K562 (cell line): ENCODE data around the gene TRAF5. TPM values are rescaled to one million over a fixed set of nuclear protein-coding genes. Genes with fewer than 3 reads are reported as not detected.
A peak's percentile ranks its signal among the peaks of the same experiment; 100 is the strongest.

Experiments
- ATF7 ChIP-seq: fragments of 450-650 bp; IDR thresholded peaks from 2 replicates; pipeline ENCODE4 v1.7.1; 2014; ENCODE audit warnings: mild to moderate bottlenecking, moderate library complexity
- CEBPB ChIP-seq: fragments of 450-650 bp; IDR thresholded peaks from 2 replicates; pipeline ENCODE4 v1.6.1; 2016; ENCODE audit warnings: missing genetic modification characterization, missing compliant biosample characterization
- CHD1 ChIP-seq: fragments of 200-600 bp; sonication (generic); IDR thresholded peaks from one replicate; pipeline ENCODE4 v1.6.1; 2012; ENCODE audit warnings: mild to moderate bottlenecking, moderate library complexity, low read length, inconsistent platforms
- ELK1 ChIP-seq: sonication (generic); formaldehyde crosslinking; IDR thresholded peaks from 2 replicates; pipeline ENCODE4 v1.8.1; 2022; ENCODE audit warnings: missing genetic modification reagents
- GTF2E2 ChIP-seq: fragments of 200-800 bp; sonication (Bioruptor generic); IDR thresholded peaks from 2 replicates; pipeline ENCODE4 v1.6.1; 2016; ENCODE audit warnings: missing genetic modification characterization, missing compliant biosample characterization
- KDM1A ChIP-seq, 2 experiments: fragments of 450-650 bp; IDR thresholded peaks; 2 replicates each; pipeline ENCODE4 v1.6.1; 2016; ENCODE audit warnings: mild to moderate bottlenecking in 2 of 2
- PTRF ChIP-seq: fragments of 450-650 bp; IDR thresholded peaks from 2 replicates; pipeline ENCODE4 v1.6.1; 2016; ENCODE audit warnings: mild to moderate bottlenecking, missing genetic modification characterization, missing compliant biosample characterization
- RAD51 ChIP-seq: fragments of 450-650 bp; IDR thresholded peaks from 2 replicates; pipeline ENCODE4 v1.7.1; 2016; ENCODE audit warnings: low read depth, mild to moderate bottlenecking, borderline replicate concordance
- REST ChIP-seq, 2 experiments: fragments of 450-650 bp; formaldehyde crosslinking in 1 of 2; IDR thresholded peaks; 2 replicates each; pipeline versions ENCODE4 v1.4.0 to v1.6.1; 2014 to 2020; ENCODE audit warnings: mild to moderate bottlenecking in 2 of 2, borderline replicate concordance in 1 of 2, low read depth in 1 of 2
- SNAPC5 ChIP-seq: fragments of 250-450 bp; sonication (Bioruptor Pico); IDR thresholded peaks from 2 replicates; pipeline ENCODE4 v1.8.0; 2021; ENCODE audit warnings: moderate library complexity, mild to moderate bottlenecking, inconsistent platforms
- TAF1 ChIP-seq: IDR thresholded peaks from 2 replicates; pipeline ENCODE4 v1.6.1; 2011; ENCODE audit warnings: mild to moderate bottlenecking, low read length, moderate library complexity; ENCODE audit not compliant: insufficient read depth, control insufficient read depth, severe bottlenecking; ENCODE audit errors: extremely low read depth
- VEZF1 ChIP-seq: fragments of 200-800 bp; sonication (Bioruptor generic); IDR thresholded peaks from 2 replicates; pipeline ENCODE4 v1.6.1; 2017; ENCODE audit warnings: missing genetic modification characterization, missing compliant biosample characterization
- ZKSCAN1 ChIP-seq: fragments of 150-350 bp; IDR thresholded peaks from 2 replicates; pipeline ENCODE4 v1.6.1; 2016; ENCODE audit warnings: low read depth, low read length
- polyA plus RNA-seq, 8 experiments: library from polyadenylated mRNA; depleted of rRNA in 4 of 8; stranded (reverse) in 5 of 8; unstranded in 3 of 8; fragments of >200 nt; fragmentation: Nextera tagmentation in 2 of 8; fragmentation: Illumina TruSeq in 1 of 8; extraction: Ambion mirVana in 2 of 8; extraction: Trizol in 1 of 8; gene quantifications; 2 replicates each; pipeline versions ENCODE4 v1.2.1 to v1.2.3, GENCODE V29; 2011 to 2014; ENCODE audit warnings: inconsistent platforms in 1 of 8, missing spikeins in 1 of 8
- total RNA-seq, 7 experiments: library from RNA; depleted of rRNA in 6 of 7; stranded (reverse); fragments of >200 nt in 6 of 7; fragmentation: Illumina TruSeq in 2 of 7; extraction: Trizol in 2 of 7; gene quantifications; 2 replicates each; pipeline versions ENCODE4 v1.2.1 to v1.2.3, GENCODE V29; 2011 to 2021; ENCODE audit warnings: low replicate concordance in 1 of 7

The TRAF5 gene
- total and polyA plus RNA-seq, 9 of the 15 experiments (the other 6 are each of a cell fraction or from before 2014, with no cell fraction given): 2.0 to 9.3 (median 5.3) TPM

GRCh38 chr1:211411639-211412038 is 85.0 kb downstream of the TRAF5 start (continued):
- TF ChIP-seq REST (IDR thresholded peaks at IDR 0.05; ENCODE audit: borderline replicate concordance): no peak
- no peak for TF ChIP-seq REST (CRISPR knock-in tag; IDR thresholded peaks at IDR 0.05; ENCODE audit: low read depth)
- TF ChIP-seq GTF2E2 (tag): no peak
- TF ChIP-seq CHD1: no peak
- no peak for TF ChIP-seq RAD51
- no peak for TF ChIP-seq ZKSCAN1
- no peak for TF ChIP-seq SNAPC5 (CRISPR knock-in tag)
- TF ChIP-seq KDM1A (IDR thresholded peaks at IDR 0.05): peak; percentile 69 to 72
- TF ChIP-seq ELK1 (CRISPR knock-in tag): no peak
- TF ChIP-seq CEBPB (tag): peak; percentile 25; the same call in 1 of the 2 replicates
- TF ChIP-seq TAF1: no peak
- no peak for TF ChIP-seq VEZF1 (CRISPR knock-in tag)
- no peak for TF ChIP-seq ATF7
- TF ChIP-seq PTRF (tag): no peak
- TF ChIP-seq, all 486 proteins: peak for 6
